ENCODE results near the gene PLD1.

GRCh38 chr3:171810629-171811294 lies 479 bp upstream of the PLD1 start:
- TF ChIP-seq CTCF (IDR thresholded peaks at IDR 0.05) (no peak), EP300 (IDR thresholded peaks at IDR 0.05) (no peak), POLR2A (IDR thresholded peaks at IDR 0.05) (no peak), POLR2AphosphoS5 (IDR thresholded peaks at IDR 0.05) (no peak)

Measured in gastroesophageal sphincter (tissue), 3 donors.